HG03095 (cell line): ENCODE results near the gene PNLIP.

Experiments
- ATAC-seq: cut with Tn5 transposase; IDR thresholded peaks from one replicate; pipeline ENCODE4 v1.9.1; 2021; ENCODE audit warnings: moderate library complexity; ENCODE audit not compliant: unreplicated experiment

PNLIP gene

DNA sequence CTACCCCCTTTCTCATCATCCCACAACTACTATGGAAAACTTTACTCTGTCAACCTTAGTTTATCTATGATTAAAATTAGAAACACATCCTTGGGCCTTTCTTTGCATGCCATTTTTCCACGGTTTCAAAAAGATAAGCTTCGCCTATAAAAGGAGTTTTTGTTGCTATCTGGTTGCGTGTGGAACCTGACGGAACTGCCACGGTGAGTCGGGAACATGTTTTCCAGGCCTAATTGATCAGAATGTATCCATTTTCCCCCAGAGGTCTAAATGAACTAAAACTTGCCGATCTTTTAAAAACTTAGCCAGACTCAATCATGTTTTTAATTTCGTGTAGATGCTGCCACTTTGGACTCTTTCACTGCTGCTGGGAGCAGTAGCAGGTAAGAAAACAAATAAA, at the start of gene PNLIP:
Gene PNLIP (plus strand): TSS at position 176 of the 400 bp plus-strand sequence. CDS start 162 bp downstream, at position 338.
- ATAC-seq: no peak

- ATAC-seq: no peak
These were observed 40.9 kb upstream of the PNLIP start for GRCh38 chr10:116504786-116505185.

- no peak for ATAC-seq
These were observed 35.2 kb upstream of the PNLIP start for GRCh38 chr10:116510565-116510964.

DNA sequence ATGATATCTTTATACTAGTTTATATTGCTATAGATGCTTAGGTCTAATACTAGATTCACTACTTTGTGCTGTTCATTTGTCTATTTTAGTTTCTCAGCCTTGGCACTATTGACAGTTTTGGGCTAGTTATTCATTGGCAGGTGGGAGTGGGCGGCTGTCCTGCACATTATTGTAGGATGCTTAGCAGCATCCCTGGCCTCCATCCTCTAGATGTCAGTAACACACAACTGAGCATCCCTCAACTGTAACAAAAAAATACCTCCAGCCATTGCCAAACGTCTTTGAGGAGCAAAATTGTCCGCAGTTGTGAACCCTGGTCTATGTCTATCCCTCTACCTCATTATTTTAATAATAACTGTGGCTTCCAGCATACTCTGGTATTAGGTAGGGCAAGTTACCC, 34.4 kb upstream of the PNLIP start:
- ATAC-seq: no peak

- ATAC-seq: no peak
These were observed 24.1 kb upstream of the PNLIP start for GRCh38 chr10:116521424-116522290.

- no peak for ATAC-seq
These were observed 22.8 kb upstream of the PNLIP start for GRCh38 chr10:116522803-116523381.

GRCh38 chr10:116524736-116525135, 21.0 kb upstream of the PNLIP start:
- no peak for ATAC-seq

- no peak for ATAC-seq
These were observed 19.5 kb upstream of the PNLIP start for GRCh38 chr10:116526219-116526618.

- no peak for ATAC-seq
These were observed 8.9 kb upstream of the PNLIP start for GRCh38 chr10:116536810-116537209.

- ATAC-seq: no peak
These were observed 7.3 kb upstream of the PNLIP start for GRCh38 chr10:116538456-116538855.

DNA sequence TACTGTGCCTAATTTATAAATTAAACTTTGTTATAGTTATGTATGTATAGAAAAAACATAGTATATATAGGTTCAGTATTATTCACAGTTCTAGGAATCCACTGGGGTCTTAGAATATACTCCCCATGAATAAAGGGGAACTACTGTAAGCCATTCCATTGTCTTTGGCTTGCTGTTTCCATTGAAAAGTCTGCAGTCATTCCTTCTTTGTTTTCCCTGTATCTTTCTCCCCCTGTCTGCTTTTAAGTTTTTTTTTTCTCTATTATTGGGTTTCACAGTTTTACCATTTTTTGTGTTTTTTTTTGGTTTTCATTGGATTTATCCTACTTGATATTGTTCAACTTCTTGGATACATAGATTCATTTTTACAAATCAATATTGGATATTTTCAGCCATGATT, 6.7 kb upstream of the PNLIP start:
- ATAC-seq: no peak

GRCh38 chr10:116540814-116541213, 4.9 kb upstream of the PNLIP start:
- ATAC-seq: no peak

- ATAC-seq: no peak
These were observed 3.6 kb upstream of the PNLIP start for GRCh38 chr10:116542007-116542677.

DNA sequence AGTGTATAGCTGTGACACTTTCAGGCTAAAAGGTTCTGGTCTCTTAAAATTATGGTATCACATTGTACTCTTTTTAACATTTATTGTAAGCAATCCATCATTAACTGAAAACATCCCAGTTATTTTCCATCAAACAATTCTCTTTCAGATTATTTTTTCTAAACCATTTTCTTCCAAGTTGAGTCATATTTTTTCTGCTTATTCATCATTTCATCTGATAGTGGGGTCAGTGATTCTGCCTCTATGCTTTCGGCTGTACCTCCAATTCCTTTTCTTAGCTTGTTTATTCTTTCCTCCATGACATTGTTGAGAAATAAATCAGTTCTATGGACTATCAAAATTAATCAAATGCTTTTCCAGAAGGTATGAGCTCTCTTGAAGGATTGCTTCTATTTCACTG, 609 bp upstream of the PNLIP start:
- ATAC-seq: no peak

DNA sequence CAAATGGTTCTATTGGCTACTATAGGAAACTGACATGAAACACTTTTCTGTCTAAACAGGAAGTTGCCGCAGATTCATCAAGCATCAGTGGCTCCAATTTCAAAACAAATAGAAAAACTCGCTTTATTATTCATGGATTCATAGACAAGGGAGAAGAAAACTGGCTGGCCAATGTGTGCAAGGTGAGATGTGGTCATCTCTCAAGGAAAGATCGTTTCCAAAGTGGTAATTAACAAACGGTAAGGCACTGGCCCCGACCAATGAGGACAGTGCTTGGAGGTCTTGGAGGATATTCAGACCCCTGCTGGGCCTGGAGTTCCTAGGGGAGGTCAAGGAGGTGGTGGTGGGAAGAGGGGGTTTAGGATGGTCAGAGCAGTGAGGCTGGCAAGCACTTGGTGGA, 2.6 kb downstream of the PNLIP start:
- no peak for ATAC-seq

- ATAC-seq: no peak
These were observed 7.7 kb downstream of the PNLIP start for GRCh38 chr10:116553378-116553980.

- ATAC-seq: no peak
These were observed 8.9 kb downstream of the PNLIP start for GRCh38 chr10:116554628-116555027.

DNA sequence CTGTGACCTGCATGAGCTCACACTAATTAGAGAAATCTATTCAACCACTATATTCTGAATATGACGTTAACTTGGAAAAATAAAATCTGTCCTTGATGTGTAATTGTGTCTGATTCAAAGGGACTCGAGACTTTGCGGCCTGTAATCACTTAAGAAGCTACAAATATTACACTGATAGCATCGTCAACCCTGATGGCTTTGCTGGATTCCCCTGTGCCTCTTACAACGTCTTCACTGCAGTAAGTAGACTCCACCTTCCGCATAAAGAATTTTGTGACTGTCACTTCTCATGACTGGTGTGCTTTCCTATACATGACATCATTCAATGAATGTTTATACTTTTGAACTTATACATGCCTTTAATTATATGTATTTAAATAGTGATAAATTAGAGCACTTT, 10.1 kb downstream of the PNLIP start:
- ATAC-seq: no peak

GRCh38 chr10:116557305-116557880, 11.7 kb downstream of the PNLIP start:
- no peak for ATAC-seq

- ATAC-seq: no peak
These were observed 19.8 kb downstream of the PNLIP start for GRCh38 chr10:116565534-116565933.

DNA sequence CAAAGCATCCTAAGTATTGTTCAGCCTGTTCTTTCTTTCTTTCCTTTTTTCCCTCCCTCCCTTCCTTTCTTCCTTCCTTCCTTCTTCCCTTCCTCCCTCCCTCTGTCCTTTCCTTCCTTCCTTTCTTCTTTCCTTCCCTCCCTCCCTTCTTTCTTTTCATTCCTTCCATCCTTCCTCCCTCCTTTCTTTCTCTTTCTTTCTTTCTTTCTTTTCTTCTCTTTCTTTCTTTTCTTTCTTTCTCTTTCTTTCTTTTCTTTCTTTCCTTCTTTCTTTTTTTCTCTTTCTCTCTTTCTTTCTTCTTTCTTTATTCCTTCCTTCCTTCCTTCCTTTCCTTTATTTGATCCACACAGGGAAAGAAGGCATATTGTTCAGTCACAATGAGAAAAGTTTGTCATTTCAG, 21.2 kb downstream of the PNLIP start:
- no peak for ATAC-seq
